Activated T-cell treated with anti-CD3 and anti-CD28 coated beads, Interleukin-2, amount 50 U/mL, for 24 hours (primary cell): ENCODE data around the gene ARF3.
A peak's percentile ranks its signal among the peaks of the same experiment; 100 is the strongest.

Experiments
- DNase-seq: peaks from one replicate; pipeline ENCODE4 v3.0.0-alpha.2; 2020
- H3K27ac Mint-ChIP-seq: 2 replicates; pipeline ENCODE4 v1.8.0; 2020; ENCODE audit warnings: mild to moderate bottlenecking, mixed read lengths
- H3K27me3 Mint-ChIP-seq: 2 replicates; pipeline ENCODE4 v1.8.0; 2020; ENCODE audit warnings: mixed read lengths
- H3K36me3 Mint-ChIP-seq: 2 replicates; pipeline ENCODE4 v1.8.0; 2020; ENCODE audit warnings: low read depth, mixed read lengths
- H3K4me1 Mint-ChIP-seq: 2 replicates; pipeline ENCODE4 v1.8.0; 2020; ENCODE audit warnings: low read depth, mixed read lengths
- H3K4me3 Mint-ChIP-seq: 2 replicates; pipeline ENCODE4 v1.8.0; 2020; ENCODE audit warnings: mild to moderate bottlenecking, moderate library complexity, mixed read lengths
- H3K9me3 Mint-ChIP-seq: 2 replicates; pipeline ENCODE4 v1.8.0; 2020; ENCODE audit warnings: mixed read lengths

ARF3 gene

GRCh38 chr12:48973941-48974673 lies 16.8 kb upstream of the ARF3 start:
- Mint-ChIP-seq H3K36me3 (no peaks in the 10 kb centered on the region), H3K4me1 (peaks cover 58% of the 10 kb centered on the region), H3K4me3 (no peak overlapping the region), H3K9me3 (no peaks in the 10 kb centered on the region), H3K27me3 (peaks cover 87% of the 10 kb centered on the region), H3K27ac (no peak overlapping the region)
- peak; percentile 65 for DNase-seq

- DNase-seq = no peak
- H3K4me3 Mint-ChIP-seq = no peak overlapping the region
- peaks cover 57% of the 10 kb centered on the region for H3K4me1 Mint-ChIP-seq
- no peak overlapping the region for H3K27ac Mint-ChIP-seq
- no peaks in the 10 kb centered on the region for H3K9me3 Mint-ChIP-seq
- no peaks in the 10 kb centered on the region for H3K36me3 Mint-ChIP-seq
- peaks cover 86% of the 10 kb centered on the region for H3K27me3 Mint-ChIP-seq
Measured at GRCh38 chr12:48973531-48973930, 16.2 kb upstream of the ARF3 start.

GRCh38 chr12:48972952-48973483 lies 15.7 kb upstream of the ARF3 start:
- DNase-seq = no peak
- Mint-ChIP-seq H3K27me3 (peaks cover 88% of the 10 kb centered on the region), H3K27ac (no peak overlapping the region), H3K4me1 (peaks cover 57% of the 10 kb centered on the region), H3K36me3 (no peaks in the 10 kb centered on the region), H3K4me3 (no peak overlapping the region), H3K9me3 (no peaks in the 10 kb centered on the region)

- H3K4me1 Mint-ChIP-seq = peaks cover 52% of the 10 kb centered on the region
- H3K36me3 Mint-ChIP-seq = no peaks in the 10 kb centered on the region
- H3K9me3 Mint-ChIP-seq = no peaks in the 10 kb centered on the region
- H3K4me3 Mint-ChIP-seq = peak overlapping the region; percentile 23
- peak; percentile 65 for DNase-seq
- H3K27ac Mint-ChIP-seq = no peak overlapping the region
- peaks cover 82% of the 10 kb centered on the region for H3K27me3 Mint-ChIP-seq
Measured at GRCh38 chr12:48972213-48972951, 15.1 kb upstream of the ARF3 start.

- Mint-ChIP-seq H3K36me3 (no peaks in the 10 kb centered on the region), H3K4me3 (peak overlapping the region; percentile 44), H3K9me3 (no peaks in the 10 kb centered on the region), H3K27ac (no peak overlapping the region), H3K4me1 (peaks cover 43% of the 10 kb centered on the region), H3K27me3 (peaks cover 70% of the 10 kb centered on the region)
- DNase-seq = no peak
Measured at GRCh38 chr12:48970702-48971334, 13.5 kb upstream of the ARF3 start.

GRCh38 chr12:48969833-48970701 lies 12.8 kb upstream of the ARF3 start:
- DNase-seq = peak; percentile 61
- H3K4me1 Mint-ChIP-seq = peaks cover 43% of the 10 kb centered on the region
- H3K9me3 Mint-ChIP-seq = no peaks in the 10 kb centered on the region
- peaks cover 62% of the 10 kb centered on the region for H3K27me3 Mint-ChIP-seq
- no peak overlapping the region for H3K27ac Mint-ChIP-seq
- H3K36me3 Mint-ChIP-seq = no peaks in the 10 kb centered on the region
- H3K4me3 Mint-ChIP-seq = no peak overlapping the region

GRCh38 chr12:48969160-48969771 lies 12.0 kb upstream of the ARF3 start:
- Mint-ChIP-seq H3K9me3 (no peaks in the 10 kb centered on the region), H3K27ac (no peak overlapping the region), H3K36me3 (no peaks in the 10 kb centered on the region), H3K27me3 (peaks cover 56% of the 10 kb centered on the region), H3K4me3 (no peak overlapping the region), H3K4me1 (peaks cover 43% of the 10 kb centered on the region)
- DNase-seq = no peak

- no peaks in the 10 kb centered on the region for H3K9me3 Mint-ChIP-seq
- no peaks in the 10 kb centered on the region for H3K36me3 Mint-ChIP-seq
- H3K27ac Mint-ChIP-seq = no peak overlapping the region
- no peak for DNase-seq
- H3K4me1 Mint-ChIP-seq = peaks cover 43% of the 10 kb centered on the region
- H3K27me3 Mint-ChIP-seq = peaks cover 48% of the 10 kb centered on the region
- no peak overlapping the region for H3K4me3 Mint-ChIP-seq
Measured at GRCh38 chr12:48968467-48968866, 11.2 kb upstream of the ARF3 start.

GRCh38 chr12:48967991-48968390 lies 10.7 kb upstream of the ARF3 start:
- Mint-ChIP-seq H3K36me3 (no peaks in the 10 kb centered on the region), H3K4me3 (no peak overlapping the region), H3K27ac (no peak overlapping the region), H3K27me3 (peaks cover 44% of the 10 kb centered on the region), H3K4me1 (peaks cover 42% of the 10 kb centered on the region), H3K9me3 (no peaks in the 10 kb centered on the region)
- DNase-seq = no peak

GRCh38 chr12:48966177-48966895 lies 9.0 kb upstream of the ARF3 start:
- Mint-ChIP-seq H3K4me3 (no peak overlapping the region), H3K27me3 (peaks cover 27% of the 10 kb centered on the region), H3K27ac (no peak overlapping the region), H3K36me3 (no peaks in the 10 kb centered on the region), H3K4me1 (peaks cover 28% of the 10 kb centered on the region), H3K9me3 (no peaks in the 10 kb centered on the region)
- no peak for DNase-seq

GRCh38 chr12:48965298-48965838 lies 8.1 kb upstream of the ARF3 start:
- Mint-ChIP-seq H3K27me3 (peaks cover 17% of the 10 kb centered on the region), H3K4me1 (peaks cover 18% of the 10 kb centered on the region), H3K36me3 (no peaks in the 10 kb centered on the region), H3K9me3 (no peaks in the 10 kb centered on the region), H3K4me3 (no peak overlapping the region), H3K27ac (no peak overlapping the region)
- DNase-seq = no peak

GRCh38 chr12:48961801-48962200 lies 4.5 kb upstream of the ARF3 start:
- Mint-ChIP-seq H3K4me1 (peaks cover 6% of the 10 kb centered on the region), H3K4me3 (no peak overlapping the region), H3K27ac (no peak overlapping the region), H3K27me3 (peaks cover 4% of the 10 kb centered on the region), H3K9me3 (no peaks in the 10 kb centered on the region), H3K36me3 (peaks cover 4% of the 10 kb centered on the region)
- DNase-seq = no peak

- Mint-ChIP-seq H3K4me1 (peaks cover 11% of the 10 kb centered on the region), H3K36me3 (peaks cover 9% of the 10 kb centered on the region), H3K27me3 (peaks cover 4% of the 10 kb centered on the region), H3K9me3 (no peaks in the 10 kb centered on the region), H3K27ac (no peak overlapping the region), H3K4me3 (no peak overlapping the region)
- no peak for DNase-seq
Measured at GRCh38 chr12:48961331-48961730, 4.0 kb upstream of the ARF3 start.
